Colonic mucosa (tissue), 4 donors: ENCODE measurements around the gene ATF6. TPM values are rescaled to one million over a fixed set of nuclear protein-coding genes. Genes with fewer than 3 reads are reported as not detected.

Source experiments
- DNase-seq: peaks from one replicate; pipeline ENCODE4 v3.0.0-alpha.2; 2020
- H3K27ac ChIP-seq: fragments of 200-600 bp; one replicate; pipeline ENCODE4 v1.8.0; 2021
- H3K27me3 ChIP-seq: fragments of 200-600 bp; one replicate; pipeline ENCODE4 v1.8.0; 2021
- H3K36me3 ChIP-seq: fragments of 200-600 bp; one replicate; pipeline ENCODE4 v1.8.0; 2021
- H3K4me1 ChIP-seq: fragments of 200-600 bp; one replicate; pipeline ENCODE4 v1.8.0; 2021; ENCODE audit warnings: mild to moderate bottlenecking
- H3K4me3 ChIP-seq: fragments of 200-600 bp; one replicate; pipeline ENCODE4 v1.8.0; 2021
- H3K9ac ChIP-seq, 2 donors: one replicate each; pipeline ENCODE4 v1.7.0; 2013; ENCODE audit warnings: control low read depth in 2 of 2, low read depth in 2 of 2, low read length in 2 of 2
- H3K9me3 ChIP-seq: fragments of 200-600 bp; one replicate; pipeline ENCODE4 v1.8.0; 2021
- intact Hi-C: fragments of 100-400 bp; cut with DNase I; formaldehyde crosslinking; loops from one replicate; pipeline ENCODE4 v1.14.1; 2022
- total RNA-seq, 2 donors: library from RNA; stranded (reverse); fragmentation: NEBNext Ultra II Directional in 1 of 2; extraction: Animal tissue kit (Norgen Biotek cat#: 25700) in 1 of 2; gene quantifications; one replicate each; pipeline ENCODE4 v1.2.1, GENCODE V29; 2021
- TF ChIP-seq, protein P1 (sequence below): fragments of 200-600 bp; IDR thresholded peaks from one replicate; pipeline ENCODE4 v1.8.0; 2022; ENCODE audit warnings: antibody characterized with exemption, mild to moderate bottlenecking
- donor health status: healthy.
- donor health status: DM: no; HTN: no; CAD: no.
- donor health status: DM: no; HTN: no; CAD: no.

ATF6 gene, protein sequence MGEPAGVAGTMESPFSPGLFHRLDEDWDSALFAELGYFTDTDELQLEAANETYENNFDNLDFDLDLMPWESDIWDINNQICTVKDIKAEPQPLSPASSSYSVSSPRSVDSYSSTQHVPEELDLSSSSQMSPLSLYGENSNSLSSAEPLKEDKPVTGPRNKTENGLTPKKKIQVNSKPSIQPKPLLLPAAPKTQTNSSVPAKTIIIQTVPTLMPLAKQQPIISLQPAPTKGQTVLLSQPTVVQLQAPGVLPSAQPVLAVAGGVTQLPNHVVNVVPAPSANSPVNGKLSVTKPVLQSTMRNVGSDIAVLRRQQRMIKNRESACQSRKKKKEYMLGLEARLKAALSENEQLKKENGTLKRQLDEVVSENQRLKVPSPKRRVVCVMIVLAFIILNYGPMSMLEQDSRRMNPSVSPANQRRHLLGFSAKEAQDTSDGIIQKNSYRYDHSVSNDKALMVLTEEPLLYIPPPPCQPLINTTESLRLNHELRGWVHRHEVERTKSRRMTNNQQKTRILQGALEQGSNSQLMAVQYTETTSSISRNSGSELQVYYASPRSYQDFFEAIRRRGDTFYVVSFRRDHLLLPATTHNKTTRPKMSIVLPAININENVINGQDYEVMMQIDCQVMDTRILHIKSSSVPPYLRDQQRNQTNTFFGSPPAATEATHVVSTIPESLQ
- total RNA-seq, result 10 to 100 TPM; 19.6 to 24.2 TPM

DNA sequence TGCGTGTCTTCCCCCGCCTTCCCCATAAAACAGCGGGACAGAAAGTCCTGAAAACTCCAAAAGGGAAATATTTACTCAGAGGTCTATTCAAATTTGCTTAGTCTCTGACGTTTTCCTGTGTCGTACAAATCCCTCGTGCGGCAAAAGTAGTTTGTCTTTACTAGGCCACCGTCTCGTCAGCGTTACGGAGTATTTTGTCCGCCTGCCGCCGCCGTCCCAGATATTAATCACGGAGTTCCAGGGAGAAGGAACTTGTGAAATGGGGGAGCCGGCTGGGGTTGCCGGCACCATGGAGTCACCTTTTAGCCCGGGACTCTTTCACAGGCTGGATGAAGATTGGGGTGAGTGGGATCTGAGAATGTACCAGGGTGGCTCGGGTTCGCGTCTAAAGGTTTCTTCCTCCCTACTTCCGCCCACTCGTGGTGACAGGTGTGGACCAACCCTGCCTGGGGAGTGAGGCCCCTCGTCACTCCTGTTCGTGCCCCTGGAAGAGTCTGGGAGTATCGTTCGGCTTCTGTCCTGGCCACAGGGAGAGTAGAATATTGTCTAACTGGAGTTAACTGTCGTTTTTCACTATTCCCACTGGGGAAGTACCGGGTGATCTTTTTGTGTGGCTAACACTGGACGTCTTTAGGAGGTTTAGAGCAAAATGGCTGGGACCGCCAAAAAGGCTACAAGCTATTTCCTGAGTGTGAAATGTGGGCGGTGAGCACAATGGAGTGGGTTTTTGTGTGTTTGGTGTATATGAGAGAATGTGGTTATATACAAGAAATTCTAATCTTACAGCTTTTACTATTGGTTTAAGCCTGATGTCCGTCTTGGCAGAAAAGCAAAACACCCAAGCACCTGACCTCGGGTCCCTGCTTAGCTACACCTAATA lies at the start of gene ATF6:
Gene ATF6, plus strand, starts transcription at position 219 of the 880 bp plus-strand sequence. Its CDS starts 41 bp downstream, at position 260.
- no peaks in the 10 kb centered on the region for H3K27me3 ChIP-seq
- H3K4me3 ChIP-seq, result peak within 1 kb of the TSS; percentile 75
- DNase-seq, result peak; percentile 90
- H3K27ac ChIP-seq, result peak within 1 kb of the TSS; percentile 64
- H3K36me3 ChIP-seq, result no peaks in the 10 kb centered on the region
- H3K9me3 ChIP-seq, result no peaks in the 10 kb centered on the region
- TF ChIP-seq, protein P1, sequence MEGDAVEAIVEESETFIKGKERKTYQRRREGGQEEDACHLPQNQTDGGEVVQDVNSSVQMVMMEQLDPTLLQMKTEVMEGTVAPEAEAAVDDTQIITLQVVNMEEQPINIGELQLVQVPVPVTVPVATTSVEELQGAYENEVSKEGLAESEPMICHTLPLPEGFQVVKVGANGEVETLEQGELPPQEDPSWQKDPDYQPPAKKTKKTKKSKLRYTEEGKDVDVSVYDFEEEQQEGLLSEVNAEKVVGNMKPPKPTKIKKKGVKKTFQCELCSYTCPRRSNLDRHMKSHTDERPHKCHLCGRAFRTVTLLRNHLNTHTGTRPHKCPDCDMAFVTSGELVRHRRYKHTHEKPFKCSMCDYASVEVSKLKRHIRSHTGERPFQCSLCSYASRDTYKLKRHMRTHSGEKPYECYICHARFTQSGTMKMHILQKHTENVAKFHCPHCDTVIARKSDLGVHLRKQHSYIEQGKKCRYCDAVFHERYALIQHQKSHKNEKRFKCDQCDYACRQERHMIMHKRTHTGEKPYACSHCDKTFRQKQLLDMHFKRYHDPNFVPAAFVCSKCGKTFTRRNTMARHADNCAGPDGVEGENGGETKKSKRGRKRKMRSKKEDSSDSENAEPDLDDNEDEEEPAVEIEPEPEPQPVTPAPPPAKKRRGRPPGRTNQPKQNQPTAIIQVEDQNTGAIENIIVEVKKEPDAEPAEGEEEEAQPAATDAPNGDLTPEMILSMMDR, result no peak
- H3K9ac ChIP-seq, result peak within 1 kb of the TSS; percentile 77 to 88
- intact Hi-C loops, result no loop called here
- H3K4me1 ChIP-seq, result no peaks in the 10 kb centered on the region

DNA sequence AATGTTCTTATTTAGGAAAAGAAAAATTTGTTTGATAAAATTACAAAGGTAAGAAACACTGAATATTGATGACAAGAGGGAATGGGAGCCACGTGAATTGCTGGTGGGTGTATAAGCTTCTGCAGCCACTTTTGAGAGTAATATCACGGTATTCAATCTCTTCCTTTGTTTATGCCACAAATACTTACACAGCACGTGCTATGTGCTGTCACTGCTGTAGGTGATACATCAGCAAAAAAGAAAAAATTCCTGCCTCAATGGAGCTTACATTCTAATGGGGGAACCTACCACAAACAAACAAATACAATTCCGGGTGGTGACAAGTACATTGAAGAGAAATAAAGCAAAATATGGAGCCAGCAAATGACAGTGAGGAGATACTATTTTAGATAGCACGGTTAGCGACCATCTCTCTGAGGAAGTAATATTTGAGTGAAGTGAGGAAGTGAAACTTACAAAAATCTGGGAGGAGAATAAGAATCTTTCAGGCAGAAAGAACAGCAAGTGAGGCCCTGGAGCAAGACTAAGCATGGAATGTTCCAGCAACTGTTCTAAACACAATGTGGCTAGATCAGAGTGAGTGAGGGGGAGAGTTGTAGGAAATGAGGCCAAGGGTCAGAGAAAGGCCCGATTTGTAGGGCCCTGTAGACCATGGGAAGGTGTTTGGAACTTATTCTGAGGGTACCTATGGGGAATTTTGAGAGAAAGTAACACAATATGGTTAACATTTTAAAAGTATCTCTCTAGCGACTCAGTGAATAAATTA lies 47.4 kb upstream of the ATF6 start:
- Histone ChIP-seq H3K27me3 (no peaks in the 10 kb centered on the region), H3K4me1 (no peaks in the 10 kb centered on the region), H3K36me3 (no peaks in the 10 kb centered on the region), H3K4me3 (no peak overlapping the region), H3K9me3 (no peaks in the 10 kb centered on the region), H3K9ac (no peak overlapping the region), H3K27ac (no peak overlapping the region)
- no peak for DNase-seq
- TF ChIP-seq, protein P1, result no peak
- intact Hi-C loops, result no loop called here

DNA sequence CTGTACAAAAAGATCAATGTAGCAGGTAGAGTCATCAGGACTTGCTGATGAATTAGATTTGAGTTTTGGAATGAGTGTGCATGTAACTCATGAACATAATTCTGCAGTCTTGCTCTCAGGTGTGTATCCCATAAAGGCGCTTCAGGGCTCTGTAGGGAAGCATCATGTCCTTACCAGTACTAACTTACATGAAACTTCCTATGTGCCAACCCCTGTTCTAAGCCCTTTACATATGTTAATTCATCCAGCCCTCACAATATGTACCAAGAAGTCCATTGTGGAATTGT lies 46.9 kb upstream of the ATF6 start:
- H3K27ac ChIP-seq, result no peak overlapping the region
- no peak overlapping the region for H3K9ac ChIP-seq
- H3K9me3 ChIP-seq, result no peaks in the 10 kb centered on the region
- TF ChIP-seq, protein P1, result no peak
- no peaks in the 10 kb centered on the region for H3K36me3 ChIP-seq
- H3K4me3 ChIP-seq, result no peak overlapping the region
- H3K27me3 ChIP-seq, result no peaks in the 10 kb centered on the region
- H3K4me1 ChIP-seq, result no peaks in the 10 kb centered on the region
- no peak for DNase-seq
- intact Hi-C loops, result no loop called here

DNA sequence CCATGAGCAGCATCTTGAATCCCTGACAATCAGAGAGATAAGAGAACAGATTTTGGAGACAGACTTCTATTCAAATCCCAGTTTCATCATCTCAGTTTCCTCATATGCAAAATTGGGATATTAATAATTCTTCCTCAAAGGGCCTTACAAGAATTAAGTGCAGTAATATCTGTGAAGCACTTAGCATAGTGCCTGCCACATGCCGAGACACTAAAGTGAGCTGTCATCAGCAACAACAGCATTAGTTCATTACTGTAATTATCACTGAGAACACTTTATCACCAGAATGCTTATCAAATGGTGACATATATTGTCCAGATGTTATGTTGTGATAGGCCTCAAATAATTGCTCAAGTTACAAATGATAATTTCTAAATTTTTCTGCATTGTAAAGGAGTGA lies 45.7 kb upstream of the ATF6 start:
- no peak overlapping the region for H3K27ac ChIP-seq
- H3K27me3 ChIP-seq, result no peaks in the 10 kb centered on the region
- TF ChIP-seq, protein P1, result no peak
- no peak overlapping the region for H3K9ac ChIP-seq
- H3K4me1 ChIP-seq, result no peaks in the 10 kb centered on the region
- no peaks in the 10 kb centered on the region for H3K36me3 ChIP-seq
- DNase-seq, result no peak
- H3K9me3 ChIP-seq, result no peaks in the 10 kb centered on the region
- no peak overlapping the region for H3K4me3 ChIP-seq
- intact Hi-C loops, result no loop called here
